Suppressor macrophage (primary cell): ENCODE results near the gene FAM222A.

Experiments used
- DNase-seq, 4 experiments: peaks; one replicate each; pipeline ENCODE4 v3.0.0-alpha.2; 2020 to 2022

Gene FAM222A

DNA sequence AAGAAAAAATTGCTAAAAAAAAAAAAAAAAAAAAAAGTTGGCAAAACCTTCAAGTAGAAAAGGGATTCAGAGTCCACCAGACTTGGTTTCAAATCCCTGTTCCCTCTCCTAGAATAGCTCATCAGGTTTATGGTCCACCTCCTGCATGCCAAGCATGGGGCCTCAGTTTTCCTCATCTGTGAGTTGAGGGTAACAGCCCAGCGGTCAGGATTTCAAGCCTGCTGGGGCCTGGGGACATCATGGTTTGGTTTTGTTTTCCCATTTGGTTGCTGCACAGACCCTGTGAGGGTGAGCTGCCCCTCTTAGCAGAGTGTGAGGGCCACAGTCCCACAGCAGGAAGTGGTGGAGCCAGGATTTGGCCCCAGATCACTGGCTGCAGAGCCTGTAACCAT is 12.5 kb downstream of the FAM222A start:
- no peak for DNase-seq

DNA sequence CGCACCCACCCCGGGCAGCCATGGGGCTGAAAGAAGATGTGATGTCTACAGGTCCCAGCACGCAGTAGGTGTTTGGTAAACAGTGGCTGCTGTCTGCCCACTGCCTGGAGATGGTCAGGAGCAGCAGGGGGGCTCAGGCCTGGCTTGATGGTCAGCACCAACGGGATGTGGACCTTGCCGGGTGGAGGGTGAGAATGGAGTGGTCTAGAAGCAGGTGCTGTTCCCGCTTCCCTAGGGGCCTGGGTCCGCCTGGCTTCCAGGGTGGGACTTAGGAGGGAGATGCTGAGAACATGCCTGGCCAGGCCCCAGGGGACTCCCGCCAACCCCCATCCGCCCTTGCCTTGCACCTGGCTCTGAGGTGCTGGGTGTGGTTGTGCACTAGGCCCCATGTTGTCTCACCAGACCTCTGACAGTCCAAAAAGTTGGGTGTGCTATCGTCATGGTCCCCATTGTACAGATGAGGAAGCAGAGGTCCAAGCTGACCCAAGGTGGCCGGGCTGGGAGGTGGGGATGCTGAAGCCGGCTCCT is 12.9 kb downstream of the FAM222A start:
- no peak for DNase-seq

DNA sequence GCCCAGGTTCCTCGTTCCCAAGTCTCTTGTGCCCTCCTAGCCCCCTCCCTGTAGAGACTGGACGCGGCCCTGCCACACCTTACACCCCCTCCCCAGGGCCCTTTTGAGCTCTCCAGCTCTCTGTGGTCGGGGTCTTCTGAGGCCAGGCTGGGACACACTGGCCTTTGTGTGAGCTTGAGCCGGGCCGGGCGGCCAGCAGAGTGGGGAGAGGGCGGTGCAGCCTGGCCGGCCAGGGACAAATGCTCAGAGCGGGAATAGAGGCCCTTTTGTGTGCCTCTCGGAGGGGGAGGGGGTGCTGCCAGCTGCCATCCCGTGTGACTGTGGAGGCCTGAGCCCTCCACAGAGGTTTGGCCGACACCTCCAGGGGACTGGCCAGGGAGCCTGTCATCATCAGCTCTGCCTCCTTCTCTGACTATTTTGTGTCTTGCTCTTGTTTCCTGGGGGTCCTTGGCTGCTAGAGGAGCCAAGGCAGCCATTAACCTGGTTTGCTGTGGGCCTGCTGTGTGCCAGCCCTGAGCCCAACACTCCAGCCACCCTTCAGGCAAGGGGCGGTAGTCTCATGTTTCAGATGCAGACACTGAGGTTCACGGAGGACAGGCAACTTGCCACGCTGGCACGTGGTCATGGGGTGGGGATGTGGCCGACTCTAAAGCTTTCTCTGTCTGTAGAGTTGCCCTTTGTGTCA is 13.6 kb downstream of the FAM222A start:
- DNase-seq: no peak

DNA sequence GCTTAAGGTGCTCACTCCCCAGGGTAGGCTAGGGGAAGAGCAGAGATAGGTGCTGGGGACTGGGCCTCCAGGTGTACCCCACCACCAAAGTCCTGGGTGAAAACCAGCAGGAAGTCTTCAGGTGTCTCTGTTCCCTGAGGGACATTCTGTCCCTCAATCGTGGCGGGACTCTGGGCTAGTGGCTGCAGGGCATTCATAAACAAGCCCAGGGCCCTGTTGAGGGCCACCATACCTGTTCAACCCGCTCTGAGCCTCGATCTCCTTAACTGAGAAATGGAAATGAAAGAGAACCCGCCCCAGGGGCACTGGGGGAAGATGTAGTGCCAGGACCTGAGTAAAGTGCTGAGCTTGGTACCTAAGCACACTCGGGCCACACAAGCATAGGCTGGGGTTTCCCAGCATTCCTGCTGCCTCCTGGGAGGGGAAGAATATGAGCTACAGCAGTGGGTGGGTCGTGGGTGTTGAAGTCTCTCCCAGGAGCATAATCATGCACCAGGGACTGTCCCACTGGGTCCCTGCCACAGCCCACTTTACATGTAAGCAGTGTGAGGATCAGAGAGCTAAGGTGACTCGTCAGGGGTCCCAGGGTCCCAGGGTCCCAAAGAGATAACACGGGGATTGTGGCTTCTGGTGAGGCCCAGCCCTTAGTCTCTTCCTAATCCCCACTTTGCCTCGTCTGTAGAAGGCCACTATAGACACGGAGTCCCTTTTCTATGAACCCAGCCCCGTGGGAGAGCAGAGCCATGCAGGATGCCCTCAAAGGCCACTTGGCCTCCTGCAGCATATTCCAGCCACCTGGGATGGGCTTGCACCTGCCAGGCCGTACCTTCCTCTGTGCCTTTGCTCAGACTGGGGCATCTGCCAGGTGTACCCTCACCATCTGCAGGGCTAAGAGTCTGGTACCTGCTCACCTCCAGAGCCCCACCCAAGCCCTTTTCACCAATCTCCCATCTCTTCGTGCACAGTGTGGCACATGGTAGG is 14.4 kb downstream of the FAM222A start:
- peak in 1 of 4 experiments; percentile 30 for DNase-seq

DNA sequence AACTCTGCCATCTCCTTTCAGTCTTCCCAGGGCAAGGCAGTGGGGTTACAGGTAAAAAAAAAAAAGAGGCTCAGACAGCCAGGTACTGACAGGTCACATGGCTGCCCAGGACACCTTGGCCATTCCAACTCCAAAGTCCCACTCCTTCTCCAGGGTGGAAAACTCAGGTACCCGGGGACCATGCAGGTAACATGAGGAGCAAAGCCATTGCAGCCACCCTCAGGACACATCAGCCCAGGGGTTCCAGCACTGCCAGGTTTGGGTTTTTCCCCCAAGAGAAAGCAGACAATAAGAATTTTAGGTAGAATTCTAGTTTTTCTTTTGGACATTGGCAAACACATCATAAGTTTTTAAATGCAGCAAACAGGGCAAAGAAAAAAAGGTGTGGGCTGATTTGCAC is 15.3 kb downstream of the FAM222A start:
- no peak for DNase-seq

DNA sequence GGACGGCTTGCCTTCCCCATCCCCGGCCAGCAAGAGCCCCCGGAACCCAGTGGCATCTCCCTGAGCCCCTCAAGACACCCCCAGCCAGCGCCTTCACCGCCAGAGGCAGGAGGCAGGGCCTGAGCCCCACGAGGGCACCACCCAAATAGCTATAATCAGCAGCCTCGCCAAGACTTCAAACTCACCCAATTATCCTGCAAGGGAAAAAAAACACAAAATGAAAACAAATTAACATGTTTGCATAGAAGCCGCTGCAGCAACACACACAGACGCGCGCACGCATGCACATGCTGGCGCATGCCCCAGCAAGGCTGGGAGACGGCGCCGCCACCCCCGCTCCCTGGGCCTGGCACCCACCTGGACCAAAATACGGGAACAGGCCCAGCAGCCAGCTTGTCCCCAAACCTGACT is 15.8 kb downstream of the FAM222A start:
- no peak for DNase-seq

DNA sequence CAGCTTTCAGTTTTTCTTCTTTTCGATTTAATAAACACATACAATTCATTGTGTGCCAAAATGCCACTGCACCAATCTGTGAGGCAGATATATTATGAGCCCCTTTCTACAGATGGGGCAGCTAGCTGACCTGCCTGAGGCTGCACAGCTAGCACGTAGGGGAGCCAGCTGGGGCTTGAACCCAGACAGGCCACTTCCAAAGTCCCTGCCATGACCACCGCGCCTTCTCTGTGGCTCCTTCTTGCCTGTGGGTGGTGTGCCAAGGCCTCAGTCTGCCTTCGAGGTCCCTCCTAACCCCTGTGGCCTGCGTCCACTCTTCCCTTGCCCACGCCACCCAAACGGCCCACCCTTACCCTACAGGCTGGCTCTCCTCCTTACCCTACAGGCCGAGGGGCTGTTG is 16.2 kb downstream of the FAM222A start:
- no peak for DNase-seq

DNA sequence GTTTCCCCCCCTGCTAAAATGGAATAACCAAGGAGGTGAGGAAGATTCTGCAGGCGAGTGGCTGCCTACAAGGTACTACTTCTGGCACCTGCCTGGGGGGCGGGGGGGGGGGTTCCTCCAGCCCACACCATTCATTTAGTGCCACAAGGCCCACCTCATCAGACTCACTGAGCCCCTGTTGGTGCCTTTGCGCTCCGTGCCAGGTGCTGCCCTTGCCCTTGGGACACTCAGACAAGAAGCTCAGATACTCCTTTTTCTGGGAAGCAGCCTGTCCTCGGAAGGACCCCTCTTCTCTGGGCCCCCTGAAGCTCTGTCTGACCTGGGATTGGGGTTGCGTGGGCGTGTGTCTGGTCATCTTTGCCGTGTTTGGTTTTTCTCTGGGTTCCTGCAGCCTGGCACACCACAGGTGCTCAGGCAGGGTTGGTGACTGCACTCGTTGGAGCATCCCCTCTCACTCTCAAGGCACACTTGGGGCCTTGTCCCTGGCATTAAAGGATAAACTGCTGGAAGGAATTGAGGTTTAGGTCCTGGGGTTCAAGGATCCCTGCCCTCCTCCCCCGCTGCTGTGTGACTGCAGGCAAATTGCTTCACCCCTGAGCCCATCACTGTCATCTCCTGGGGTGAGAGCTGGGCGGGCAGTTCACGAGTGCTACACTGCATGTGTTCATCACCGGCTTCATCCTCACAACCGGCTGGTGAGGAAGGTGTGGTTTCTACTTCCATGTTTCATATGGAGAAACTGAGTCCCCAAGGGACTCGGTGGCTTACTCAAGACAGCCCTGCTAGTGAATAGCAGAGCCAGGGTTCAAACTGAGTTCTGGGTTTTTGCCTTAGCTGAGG is 16.9 kb downstream of the FAM222A start:
- no peak for DNase-seq

DNA sequence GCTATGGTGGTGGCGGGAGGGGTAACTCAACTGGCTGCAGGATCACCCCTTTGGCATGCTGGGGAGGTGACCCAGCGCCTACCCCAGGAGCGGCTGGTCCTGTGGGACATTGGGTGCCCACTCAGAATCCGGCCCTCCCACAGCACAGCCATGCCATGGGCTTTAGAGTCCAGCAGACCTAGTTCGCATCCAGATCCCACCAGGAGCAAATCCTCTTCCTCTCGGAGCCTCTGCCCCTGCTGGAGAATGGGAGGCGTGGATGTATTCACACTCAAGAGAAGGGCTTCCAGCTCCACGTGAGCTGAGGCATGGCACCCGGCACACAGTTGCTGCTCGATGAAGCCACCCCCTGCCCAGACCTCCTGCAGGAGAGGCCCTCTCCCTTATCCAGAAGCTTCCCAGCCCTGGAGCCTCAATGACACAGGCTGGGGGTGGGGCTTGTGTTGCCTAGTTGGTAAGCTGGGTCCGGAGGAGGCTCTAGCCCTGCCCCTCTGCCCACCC is 17.7 kb downstream of the FAM222A start:
- DNase-seq: no peak

DNA sequence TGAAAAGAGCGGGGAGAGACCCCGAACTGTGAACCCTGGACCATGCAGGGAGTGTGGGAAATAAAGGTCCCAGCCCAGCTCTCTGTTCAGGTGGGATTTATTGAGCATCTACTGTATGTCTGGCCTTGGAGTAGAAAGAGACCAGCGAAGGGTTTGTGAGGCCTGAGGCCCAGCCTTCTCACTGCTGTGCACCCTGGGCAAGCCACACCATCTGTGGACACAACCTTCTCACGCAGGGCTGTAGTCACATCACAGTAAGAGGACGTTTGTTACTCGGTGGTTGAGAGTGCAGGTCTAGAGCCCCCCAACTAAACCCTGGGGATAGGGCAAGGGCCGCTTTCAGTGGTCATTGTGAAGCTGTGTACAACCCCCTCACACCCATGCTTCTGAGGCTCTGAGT is 18.2 kb downstream of the FAM222A start:
- DNase-seq: no peak

DNA sequence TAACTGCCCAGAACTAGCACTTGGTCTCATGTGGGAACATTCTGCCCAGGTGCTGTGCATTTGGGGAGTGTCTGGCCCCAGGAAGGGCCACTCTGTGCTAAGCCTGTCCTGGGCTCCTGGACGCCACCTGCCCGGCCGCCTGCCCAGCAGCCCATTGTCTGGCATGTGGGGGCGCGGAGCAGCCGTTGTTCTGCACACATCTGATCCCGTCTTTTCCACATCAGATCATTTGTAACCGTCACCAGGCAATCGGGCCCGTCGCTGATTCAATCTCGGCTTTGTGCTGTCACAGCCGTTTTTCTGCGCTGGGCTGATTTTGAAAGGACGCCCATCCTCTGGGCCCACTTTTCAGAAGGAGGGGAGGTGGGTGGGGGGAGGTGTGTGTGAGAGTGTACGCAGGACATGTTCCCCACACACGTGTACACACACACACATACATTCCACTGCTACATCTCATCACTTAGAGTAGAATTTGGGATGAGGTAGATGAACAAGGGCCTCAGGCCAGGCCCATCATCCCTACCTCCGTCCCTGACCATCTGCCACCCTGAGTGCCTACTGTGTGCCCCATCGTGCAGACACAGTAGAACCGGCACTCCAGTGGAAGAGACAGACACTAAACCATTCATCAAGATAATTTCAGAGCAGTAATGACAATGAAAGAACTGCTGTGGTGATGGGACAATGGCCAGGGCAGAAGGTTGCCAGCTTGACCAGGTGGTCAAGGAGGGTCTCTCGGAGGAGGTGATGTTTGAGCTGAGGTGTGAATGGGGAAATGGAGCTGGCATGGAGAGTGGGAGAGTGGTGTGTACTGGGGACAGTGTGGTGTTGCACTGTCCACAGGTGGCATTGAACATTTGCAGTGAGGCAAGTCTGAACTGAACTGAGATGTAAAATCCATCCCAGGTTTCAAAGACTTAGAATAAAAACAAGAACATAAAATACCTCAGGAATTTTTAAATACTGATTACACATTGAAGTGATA is 19.0 kb downstream of the FAM222A start:
- DNase-seq: no peak

DNA sequence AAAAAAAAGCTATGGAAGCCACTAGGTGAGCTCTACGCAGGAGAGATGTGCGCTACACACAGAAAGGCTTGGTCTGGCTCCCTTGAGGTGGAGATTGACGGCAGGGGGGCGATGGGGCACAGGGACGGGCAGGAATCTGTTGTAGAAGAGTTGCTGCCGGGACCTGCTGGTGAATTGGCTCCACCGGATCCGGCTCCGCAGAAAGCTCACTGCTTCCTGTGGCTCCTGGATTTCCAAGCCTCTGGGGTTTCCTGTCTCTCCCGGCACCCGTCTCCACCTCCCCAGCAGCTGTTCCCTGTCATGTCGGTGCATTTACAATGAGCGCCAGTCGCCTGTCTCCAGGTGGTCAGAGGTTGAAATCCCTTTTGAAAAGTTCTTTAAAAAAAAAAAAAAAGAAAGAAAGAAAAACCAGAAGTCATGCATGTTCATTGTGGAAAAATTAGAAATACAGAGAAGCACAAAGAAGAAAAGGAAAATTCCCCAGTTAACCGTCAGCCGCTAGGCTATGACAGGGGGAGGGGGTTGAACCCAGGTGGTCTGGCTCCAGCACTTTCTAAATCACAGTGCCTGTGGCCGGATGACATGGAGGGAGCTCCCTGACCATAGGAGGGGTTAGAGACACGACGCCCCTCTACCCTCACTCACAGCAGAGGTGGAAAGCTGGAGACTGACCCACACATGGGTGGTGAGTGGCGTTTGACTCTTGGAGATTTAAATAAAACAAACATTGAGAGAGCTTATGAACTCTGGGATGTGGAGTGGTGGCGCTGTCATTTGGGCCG is 20.8 kb downstream of the FAM222A start:
- no peak for DNase-seq

DNA sequence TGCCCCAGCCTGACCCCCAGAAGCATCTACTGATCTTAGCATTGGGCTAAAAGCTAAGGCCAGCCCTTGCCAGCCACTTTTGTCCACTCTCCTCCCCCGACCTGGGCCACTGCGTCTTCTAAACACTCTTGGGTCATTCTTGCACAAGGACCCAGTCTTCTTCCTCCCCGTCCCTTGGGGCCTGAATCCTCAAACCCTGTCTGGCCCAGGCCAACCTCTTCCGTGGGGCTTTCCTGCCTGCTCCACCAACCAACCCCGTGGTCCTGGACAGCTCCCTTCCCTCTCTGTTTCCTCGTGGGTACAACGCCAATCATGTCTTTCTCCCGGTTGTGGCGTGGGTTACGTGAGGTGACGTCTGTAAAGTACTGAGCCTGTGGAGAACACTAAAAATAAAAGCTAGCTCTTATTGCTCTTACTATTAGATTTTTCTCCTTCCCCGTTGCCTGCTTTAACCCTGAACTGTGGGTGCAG is 21.5 kb downstream of the FAM222A start:
- DNase-seq: no peak

DNA sequence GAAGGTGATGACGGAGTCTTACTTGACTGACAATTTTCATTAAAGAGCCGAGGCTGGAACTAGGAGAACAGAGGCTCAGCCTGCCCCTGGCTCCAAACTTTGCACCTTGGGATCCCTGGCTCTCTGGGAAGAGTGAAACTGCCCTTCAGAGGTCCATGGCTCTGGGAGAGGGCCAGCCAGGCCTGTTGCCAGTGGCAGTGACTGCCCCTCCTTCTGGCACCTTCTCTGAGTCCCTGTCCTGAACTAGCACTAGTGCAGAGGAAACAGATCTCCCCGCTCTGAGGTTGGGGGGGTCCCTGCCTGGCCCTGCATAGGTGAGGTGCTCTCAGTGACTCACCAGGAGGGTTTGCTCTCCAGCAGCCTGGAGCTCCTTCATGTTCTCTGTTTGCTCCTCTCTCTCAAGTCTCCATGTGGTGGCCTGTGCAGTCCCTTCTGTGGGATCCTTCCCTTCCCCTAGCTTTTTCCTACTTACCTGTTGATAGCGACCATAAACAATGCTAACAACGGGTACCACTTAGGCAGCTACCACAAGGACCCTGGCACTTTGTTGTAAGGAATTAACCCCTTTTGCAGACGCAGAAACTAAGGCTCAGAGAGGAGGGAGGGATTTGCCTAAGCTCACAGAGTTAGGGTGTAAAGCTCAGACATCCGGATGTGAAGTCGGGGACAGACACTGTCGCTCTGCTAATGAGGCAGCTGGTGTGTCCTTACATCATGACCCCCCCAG is 22.4 kb downstream of the FAM222A start:
- DNase-seq: no peak

DNA sequence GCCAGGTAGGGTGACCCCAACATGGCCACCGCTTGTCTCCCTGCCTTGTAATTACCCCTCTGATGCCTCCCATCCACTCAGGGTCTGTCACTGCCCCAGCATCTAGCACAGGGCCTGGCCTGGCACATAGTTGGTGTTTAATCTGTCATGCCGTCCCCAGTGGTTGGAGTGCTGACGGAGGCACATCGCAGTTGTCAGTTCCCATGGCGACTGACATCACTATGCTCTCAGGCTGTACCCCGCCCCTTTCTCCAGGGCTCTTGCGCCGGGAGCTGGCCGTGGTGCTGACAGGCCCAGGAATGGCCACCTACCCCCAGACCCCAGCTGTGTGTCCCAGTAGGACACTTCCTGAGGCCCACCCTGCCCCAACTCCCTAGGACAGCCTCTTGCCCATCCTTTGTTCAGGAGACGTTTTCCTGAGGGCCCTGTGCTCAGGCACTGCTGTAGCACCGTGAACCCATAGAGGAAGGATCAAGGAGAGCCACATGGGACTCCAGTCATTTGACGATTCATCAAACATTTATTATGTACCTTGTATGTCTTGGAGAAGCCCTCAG is 23.0 kb downstream of the FAM222A start:
- DNase-seq: peak; percentile 28 to 55 (median 42)

DNA sequence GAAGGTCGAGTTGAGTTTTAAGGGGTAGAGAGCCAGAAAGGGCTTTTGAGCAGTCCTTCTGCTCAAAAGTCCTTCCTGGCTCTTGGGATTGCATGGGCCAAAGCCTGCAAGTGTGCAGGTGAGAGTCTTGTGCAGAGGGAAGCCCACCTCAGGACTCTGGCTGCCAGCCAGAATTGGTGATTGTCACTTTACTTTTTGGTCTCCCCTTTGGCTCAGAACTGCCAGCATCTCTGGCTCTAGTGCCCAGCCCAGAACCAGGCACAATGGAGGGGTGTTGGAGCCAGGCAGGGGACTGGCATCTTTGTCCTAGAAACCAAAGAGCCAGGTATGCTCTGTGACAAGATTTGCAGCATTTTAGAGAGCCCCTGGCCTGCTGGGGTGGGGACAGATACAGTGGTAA is 23.5 kb downstream of the FAM222A start:
- DNase-seq: no peak

DNA sequence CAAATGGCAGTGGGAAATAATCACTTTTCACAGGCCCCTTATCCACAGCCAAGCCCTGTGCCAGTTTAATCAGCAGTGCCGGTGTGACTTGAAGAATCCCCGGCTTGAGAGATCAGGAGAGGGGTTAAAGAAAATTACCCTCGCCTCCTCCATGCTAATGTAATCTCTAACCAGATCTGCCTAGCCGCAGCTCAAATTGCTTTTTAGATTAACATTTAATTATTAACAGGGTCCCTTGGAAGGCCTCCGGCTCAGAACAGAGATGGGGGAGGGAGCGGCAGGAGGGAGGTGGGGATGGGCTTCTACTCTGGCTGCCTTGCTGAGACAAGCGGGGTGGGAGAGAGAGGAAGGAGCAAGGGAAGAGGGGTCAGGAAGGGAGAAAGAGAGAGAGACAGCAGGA is 24.0 kb downstream of the FAM222A start:
- no peak for DNase-seq

DNA sequence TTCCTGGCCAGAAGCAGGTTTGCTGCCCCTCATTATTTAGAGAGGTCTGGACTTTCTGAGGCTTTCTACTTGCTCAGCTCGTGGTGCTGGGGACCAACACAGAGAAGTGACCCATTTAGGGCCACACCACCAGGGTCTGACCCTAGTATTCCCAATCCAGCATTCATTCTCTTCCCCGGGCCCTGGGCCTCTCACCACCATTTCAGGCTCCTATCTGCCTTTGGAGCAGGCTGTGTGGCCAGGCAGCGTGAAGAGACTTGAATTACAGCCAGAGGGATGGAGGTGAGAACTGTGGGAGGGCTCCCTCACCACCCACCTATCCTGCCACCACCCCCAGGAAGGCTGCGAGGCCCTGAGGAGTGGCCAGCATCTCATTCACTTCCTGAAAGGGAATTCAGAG is 24.6 kb downstream of the FAM222A start:
- DNase-seq: no peak
